ENCODE measurements around the gene DHPS. TPM values are rescaled to one million over a fixed set of nuclear protein-coding genes. Genes with fewer than 3 reads are reported as not detected.
"Not testable (repeated sequence)": the region's sequence is repeated elsewhere in the genome, so short reads cannot be mapped to it uniquely, and the experiment has no call there.

DHPS gene
- total RNA-seq, 3 donors from 2014 or later (not counting 1 experiment from before 2014, with no cell fraction given), result 143 to 193 (median 145) TPM

DNA sequence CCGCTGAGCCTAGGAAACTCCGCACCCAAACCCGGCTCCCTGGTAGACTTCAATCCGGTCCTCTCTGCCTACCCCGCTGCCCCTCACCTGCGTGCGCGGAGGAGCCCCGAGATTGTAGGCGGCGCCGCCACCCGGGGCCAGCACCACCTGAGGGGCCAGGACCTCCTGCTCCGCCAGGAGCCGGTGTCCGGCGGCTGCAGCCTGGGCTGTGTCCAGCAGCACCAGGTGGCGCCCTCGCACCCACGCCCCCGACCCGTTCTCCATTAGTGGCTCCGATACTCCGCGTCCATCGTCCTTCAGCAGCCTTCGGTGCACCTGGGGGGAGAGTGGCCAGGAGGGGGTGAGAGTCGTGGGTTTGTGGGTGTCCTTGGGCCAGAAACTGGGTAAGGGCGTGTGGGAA, 33.6 kb downstream of the DHPS start:
- TF ChIP-seq CTCF (IDR thresholded peaks at IDR 0.05), result no peak
- H3K9me3 ChIP-seq (ENCODE audit: control insufficient read depth, insufficient read depth, low read length), result no peaks in the 10 kb centered on the region
- Mint-ChIP-seq H3K36me3 (no peaks in the 10 kb centered on the region), H3K9me3 (no peaks in the 10 kb centered on the region), H3K27me3 (ENCODE audit: low read depth in 2 of 2) (no peaks in the 10 kb centered on the region), H3K4me3 (peak overlapping the region; percentile 65), H3K4me1 (peaks cover 0 to 7% of the 10 kb centered on the region in 2 donors), H3K27ac (no peak overlapping the region)
- H3K27ac ChIP-seq (ENCODE audit: low read length), result no peak overlapping the region
- H3K4me1 ChIP-seq (ENCODE audit: control insufficient read depth, insufficient read depth, low read length), result peaks cover 11% of the 10 kb centered on the region
- H3K4me3 ChIP-seq (ENCODE audit: low read length), result no peak overlapping the region
- ATAC-seq (no peak), DNase-seq (no peak)
- H3K27me3 ChIP-seq (ENCODE audit: control insufficient read depth, insufficient read depth, low read length), result no peaks in the 10 kb centered on the region
- WGBS (ENCODE audit: insufficient coverage), result 73% methylated on average over 29 of the region's 29 CpGs
- intact Hi-C loops (cut with micrococcal nuclease), result no loop called here
- H3K36me3 ChIP-seq (ENCODE audit: control insufficient read depth, insufficient read depth, low read length), result peaks cover 6% of the 10 kb centered on the region

GRCh38 chr19:12647490-12648071, 34.1 kb downstream of the DHPS start:
- Mint-ChIP-seq H3K27me3 (ENCODE audit: low read depth in 2 of 2) (no peaks in the 10 kb centered on the region), H3K9me3 (no peaks in the 10 kb centered on the region), H3K4me3 (peak overlapping the region; percentile 65), H3K27ac (peak overlapping the region in 1 of 2 donors; percentile 72), H3K36me3 (no peaks in the 10 kb centered on the region), H3K4me1 (peaks cover 0 to 7% of the 10 kb centered on the region in 2 donors)
- intact Hi-C loops (cut with micrococcal nuclease), result no loop called here
- Histone ChIP-seq H3K27ac (ENCODE audit: low read length) (no peak overlapping the region), H3K4me3 (ENCODE audit: low read length) (no peak overlapping the region), H3K9me3 (ENCODE audit: control insufficient read depth, insufficient read depth, low read length) (no peaks in the 10 kb centered on the region), H3K27me3 (ENCODE audit: control insufficient read depth, insufficient read depth, low read length) (no peaks in the 10 kb centered on the region), H3K4me1 (ENCODE audit: control insufficient read depth, insufficient read depth, low read length) (peaks cover 11% of the 10 kb centered on the region), H3K36me3 (ENCODE audit: control insufficient read depth, insufficient read depth, low read length) (peaks cover 6% of the 10 kb centered on the region)
- 71% methylated on average over 31 of the region's 31 CpGs for WGBS (ENCODE audit: insufficient coverage)
- DNase-seq (peak in 1 of 2 donors; percentile 43), ATAC-seq (peak; percentile 53 to 90 (median 84))
- TF ChIP-seq CTCF (IDR thresholded peaks at IDR 0.05), result no peak

- no peaks in the 10 kb centered on the region for H3K27me3 Mint-ChIP-seq (ENCODE audit: low read depth in 2 of 2)
- H3K4me1 ChIP-seq (ENCODE audit: control insufficient read depth, insufficient read depth, low read length), result peaks cover 11% of the 10 kb centered on the region
- intact Hi-C loops (cut with micrococcal nuclease), result no loop called here
- H3K4me1 Mint-ChIP-seq, result peaks cover 0 to 7% of the 10 kb centered on the region in 2 donors
- H3K36me3 ChIP-seq (ENCODE audit: control insufficient read depth, insufficient read depth, low read length), result peaks cover 6% of the 10 kb centered on the region
- peak overlapping the region in 1 of 2 donors; percentile 72 for H3K27ac Mint-ChIP-seq
- no peaks in the 10 kb centered on the region for H3K9me3 Mint-ChIP-seq
- no peaks in the 10 kb centered on the region for H3K9me3 ChIP-seq (ENCODE audit: control insufficient read depth, insufficient read depth, low read length)
- no peak for DNase-seq
- H3K4me3 Mint-ChIP-seq, result peak overlapping the region; percentile 9
- H3K36me3 Mint-ChIP-seq, result no peaks in the 10 kb centered on the region
- TF ChIP-seq CTCF (IDR thresholded peaks at IDR 0.05), result no peak
- no peak for ATAC-seq
- H3K27me3 ChIP-seq (ENCODE audit: control insufficient read depth, insufficient read depth, low read length), result no peaks in the 10 kb centered on the region
- WGBS (ENCODE audit: insufficient coverage), result 93% methylated on average over 8 of the region's 8 CpGs
- no peak overlapping the region for H3K27ac ChIP-seq (ENCODE audit: low read length)
- H3K4me3 ChIP-seq (ENCODE audit: low read length), result no peak overlapping the region
Measured at GRCh38 chr19:12647047-12647446, 34.6 kb downstream of the DHPS start.

- no peak for ATAC-seq
- Mint-ChIP-seq H3K9me3 (no peaks in the 10 kb centered on the region), H3K27ac (peak overlapping the region in 1 of 2 donors; percentile 72), H3K4me3 (peak overlapping the region; percentile 13), H3K4me1 (peaks cover 0 to 7% of the 10 kb centered on the region in 2 donors), H3K27me3 (ENCODE audit: low read depth in 2 of 2) (no peaks in the 10 kb centered on the region), H3K36me3 (no peaks in the 10 kb centered on the region)
- Histone ChIP-seq H3K4me1 (ENCODE audit: control insufficient read depth, insufficient read depth, low read length) (peaks cover 11% of the 10 kb centered on the region), H3K4me3 (ENCODE audit: low read length) (no peak overlapping the region), H3K36me3 (ENCODE audit: control insufficient read depth, insufficient read depth, low read length) (peaks cover 4% of the 10 kb centered on the region), H3K27me3 (ENCODE audit: control insufficient read depth, insufficient read depth, low read length) (no peaks in the 10 kb centered on the region), H3K9me3 (ENCODE audit: control insufficient read depth, insufficient read depth, low read length) (no peaks in the 10 kb centered on the region), H3K27ac (ENCODE audit: low read length) (no peak overlapping the region)
- no peak for DNase-seq
- intact Hi-C loops (cut with micrococcal nuclease), result no loop called here
- 82% methylated on average over 10 of the region's 10 CpGs for WGBS (ENCODE audit: insufficient coverage)
- TF ChIP-seq CTCF (IDR thresholded peaks at IDR 0.05), result no peak
Measured at GRCh38 chr19:12646551-12646950, 35.1 kb downstream of the DHPS start.

- H3K4me3 ChIP-seq (ENCODE audit: low read length); H3K9me3 ChIP-seq (ENCODE audit: control insufficient read depth, insufficient read depth, low read length); ATAC-seq; H3K4me3 Mint-ChIP-seq; H3K36me3 Mint-ChIP-seq; intact Hi-C loops (cut with micrococcal nuclease); DNase-seq; H3K27me3 ChIP-seq (ENCODE audit: control insufficient read depth, insufficient read depth, low read length); H3K27ac ChIP-seq (ENCODE audit: low read length); H3K9me3 Mint-ChIP-seq; H3K36me3 ChIP-seq (ENCODE audit: control insufficient read depth, insufficient read depth, low read length); H3K27me3 Mint-ChIP-seq (ENCODE audit: low read depth in 2 of 2); H3K27ac Mint-ChIP-seq: not testable (repeated sequence)
- 97% methylated on average over 14 of the region's 14 CpGs for WGBS (ENCODE audit: insufficient coverage)
- H3K4me1 Mint-ChIP-seq, result peaks cover 7 to 15% of the 10 kb centered on the region in 2 donors
- peaks cover 23% of the 10 kb centered on the region for H3K4me1 ChIP-seq (ENCODE audit: control insufficient read depth, insufficient read depth, low read length)
Measured at GRCh38 chr19:12643716-12644115, 38.0 kb downstream of the DHPS start.

Data from natural killer cell (primary cell).